SH-SY5Y (cell line): ENCODE results near the gene CEACAM20.

Experiments used
- GATA2 ChIP-seq: IDR thresholded peaks from 2 replicates; pipeline ENCODE4 v1.6.1; 2011; ENCODE audit warnings: mild to moderate bottlenecking, low read depth, low read length
- GATA3 ChIP-seq: IDR thresholded peaks from 2 replicates; pipeline ENCODE4 v1.6.1; 2011; ENCODE audit warnings: low read depth, mild to moderate bottlenecking, low read length, moderate library complexity

GRCh38 chr19:44573627-44574026 is 44.2 kb upstream of the CEACAM20 start:
- TF ChIP-seq GATA3 (no peak), GATA2 (no peak)
